Activated CD8-positive, alpha-beta memory T cell treated with anti-CD3 and anti-CD28 coated beads for 36 hours (primary cell): ENCODE results near the gene SRSF8. TPM values are rescaled to one million over a fixed set of nuclear protein-coding genes. Genes with fewer than 3 reads are reported as not detected.

Experiments
- CTCF ChIA-PET: fragments of 350-600 bp; sonication (Branson Sonifier 250); formaldehyde crosslinking; loops from one replicate; lab custom pipeline; 2021; ENCODE audit warnings: antibody characterized with exemption; lab: Charles Lee
- POLR2A ChIA-PET: fragments of 350-600 bp; sonication (Branson Sonifier 250); formaldehyde crosslinking; loops from one replicate; lab custom pipeline; 2021; ENCODE audit warnings: antibody characterized with exemption; lab: Charles Lee
- total RNA-seq, 2 experiments: library from RNA; stranded (reverse); gene quantifications; one replicate each; pipeline ENCODE4 v1.2.3, GENCODE V29; 2021

Gene SRSF8
- total RNA-seq, 2 experiments from 2014 or later: 58.4 to 69.5 TPM

DNA sequence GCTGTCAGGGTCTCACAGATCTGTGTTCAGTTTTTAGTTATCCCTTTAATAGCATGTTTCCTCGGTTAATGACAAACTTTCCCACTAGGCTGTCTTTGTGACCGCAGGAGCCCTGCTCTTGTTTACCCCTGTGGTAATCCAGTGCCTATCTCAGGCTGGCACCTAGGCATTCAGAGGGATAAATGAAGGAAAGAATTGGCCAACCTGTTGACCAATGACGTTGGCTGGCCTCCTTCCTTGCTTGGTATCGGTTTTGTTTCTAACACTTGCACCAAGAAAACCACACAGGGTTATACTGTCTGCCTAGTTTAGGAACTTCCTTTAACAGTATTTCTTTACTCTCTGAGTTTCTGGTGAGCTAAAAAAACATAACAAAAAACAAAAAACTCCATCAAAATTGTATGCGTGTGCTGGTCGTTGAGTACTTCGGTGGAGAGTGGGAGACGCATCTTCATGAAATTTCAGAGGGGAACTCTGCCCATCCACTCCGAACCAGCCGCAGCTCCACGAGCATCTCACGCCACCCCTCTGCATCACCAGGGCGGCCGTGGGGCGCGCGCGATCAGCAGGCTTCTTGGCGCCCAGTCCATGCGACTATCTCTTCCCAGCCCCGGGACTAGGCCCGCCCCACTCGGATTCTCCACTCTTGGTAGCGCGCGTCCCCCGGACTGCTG is 22.4 kb downstream of the SRSF8 start:
- ChIA-PET POLR2A (interaction anchor here (0.5 to 3.7 kb wide), 4 partner anchors 18 to 68 kb away, joined by 3 to 36 read pairs (median 4); partner anchors contain the start of gene SRSF8), CTCF (interaction anchor here (0.8 to 1.5 kb wide), 3 partner anchors 22 to 63 kb away, joined by 3 to 6 read pairs (median 3); no protein-coding TSS in a partner anchor)

DNA sequence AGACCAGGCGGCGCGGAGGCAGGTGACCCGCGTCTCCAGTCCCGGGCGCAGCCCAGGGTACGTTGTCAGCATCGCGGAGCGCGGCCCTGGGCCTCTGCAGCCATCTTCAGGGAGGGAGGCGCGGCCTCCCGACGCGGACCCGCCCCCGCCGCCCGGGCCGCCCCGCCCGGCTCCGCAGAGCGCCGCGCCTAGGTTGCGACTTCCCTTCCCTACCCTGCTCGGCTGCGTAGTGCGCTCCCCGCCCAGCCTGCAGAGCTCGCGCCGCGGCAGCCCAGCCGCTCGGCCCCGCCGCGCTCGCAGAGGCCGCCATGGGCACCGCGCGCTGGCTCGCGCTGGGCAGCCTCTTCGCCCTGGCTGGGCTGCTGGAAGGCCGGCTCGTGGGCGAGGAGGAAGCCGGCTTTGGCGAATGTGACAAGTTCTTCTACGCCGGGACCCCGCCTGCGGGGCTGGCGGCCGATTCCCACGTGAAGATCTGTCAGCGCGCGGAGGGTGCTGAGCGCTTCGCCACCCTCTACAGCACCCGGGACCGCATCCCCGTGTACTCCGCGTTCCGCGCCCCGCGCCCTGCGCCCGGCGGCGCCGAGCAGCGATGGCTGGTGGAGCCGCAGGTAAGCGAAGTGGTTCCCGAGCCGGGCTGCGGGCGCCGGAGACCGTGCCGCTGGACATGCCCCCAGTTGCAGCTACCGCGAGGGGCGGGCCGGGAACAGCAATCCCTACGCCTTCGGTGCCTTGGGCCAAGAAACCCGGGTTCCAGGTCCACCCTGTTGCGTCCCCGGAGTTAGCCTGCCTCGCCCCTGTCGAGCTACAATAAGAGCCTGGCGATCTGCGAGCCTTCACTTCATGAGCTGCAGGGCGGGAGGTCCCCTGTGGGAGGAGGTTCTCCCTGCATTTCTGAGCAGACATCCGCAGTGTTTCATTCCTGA is 23.2 kb downstream of the SRSF8 start, which contains the start of gene ENDOD1:
Gene ENDOD1, plus strand, starts transcription at position 227 of the 923 bp plus-strand sequence. Its CDS starts 82 bp downstream, at position 309.
- ChIA-PET POLR2A (interaction anchor here (0.5 to 3.7 kb wide), 3 partner anchors 19 to 63 kb away, joined by 3 to 36 read pairs (median 4); partner anchors contain the start of gene SRSF8), CTCF (interaction anchor here (0.8 to 1.9 kb wide), 7 partner anchors 19 to 615 kb away, joined by 3 to 6 read pairs (median 3); no protein-coding TSS in a partner anchor)

DNA sequence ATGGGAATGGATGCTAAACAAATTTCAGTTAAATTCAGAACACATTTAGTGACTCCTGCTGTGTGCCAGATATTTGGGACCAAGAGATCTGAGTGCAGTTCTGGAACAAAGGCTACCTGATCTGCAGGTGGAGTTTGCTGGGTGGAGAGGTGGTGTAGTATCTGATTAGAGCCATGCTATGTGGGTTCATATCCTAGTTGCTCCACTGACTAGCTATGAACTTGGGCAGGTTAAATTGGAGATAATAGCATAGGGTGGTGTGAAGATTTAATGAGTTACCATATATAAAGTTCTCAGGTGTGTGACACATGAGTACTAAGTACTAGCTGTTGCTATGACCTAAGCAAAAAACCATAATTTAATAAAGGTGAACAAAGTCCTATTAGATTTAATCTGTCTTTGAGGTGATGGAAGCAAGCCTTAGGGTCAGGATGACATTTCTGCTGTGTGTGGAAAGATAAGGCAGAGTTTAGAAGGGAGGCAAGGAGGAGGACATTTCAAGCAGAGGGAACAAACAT is 25.0 kb downstream of the SRSF8 start:
- POLR2A ChIA-PET: interaction anchor here (0.5 to 3.7 kb wide), 2 partner anchors 21 to 24 kb away, joined by 6 to 36 read pairs; partner anchors contain the start of gene SRSF8
- CTCF ChIA-PET: interaction anchor here (0.7 to 1.9 kb wide), 4 partner anchors 20 to 61 kb away, joined by 3 to 5 read pairs (median 4); no protein-coding TSS in a partner anchor

DNA sequence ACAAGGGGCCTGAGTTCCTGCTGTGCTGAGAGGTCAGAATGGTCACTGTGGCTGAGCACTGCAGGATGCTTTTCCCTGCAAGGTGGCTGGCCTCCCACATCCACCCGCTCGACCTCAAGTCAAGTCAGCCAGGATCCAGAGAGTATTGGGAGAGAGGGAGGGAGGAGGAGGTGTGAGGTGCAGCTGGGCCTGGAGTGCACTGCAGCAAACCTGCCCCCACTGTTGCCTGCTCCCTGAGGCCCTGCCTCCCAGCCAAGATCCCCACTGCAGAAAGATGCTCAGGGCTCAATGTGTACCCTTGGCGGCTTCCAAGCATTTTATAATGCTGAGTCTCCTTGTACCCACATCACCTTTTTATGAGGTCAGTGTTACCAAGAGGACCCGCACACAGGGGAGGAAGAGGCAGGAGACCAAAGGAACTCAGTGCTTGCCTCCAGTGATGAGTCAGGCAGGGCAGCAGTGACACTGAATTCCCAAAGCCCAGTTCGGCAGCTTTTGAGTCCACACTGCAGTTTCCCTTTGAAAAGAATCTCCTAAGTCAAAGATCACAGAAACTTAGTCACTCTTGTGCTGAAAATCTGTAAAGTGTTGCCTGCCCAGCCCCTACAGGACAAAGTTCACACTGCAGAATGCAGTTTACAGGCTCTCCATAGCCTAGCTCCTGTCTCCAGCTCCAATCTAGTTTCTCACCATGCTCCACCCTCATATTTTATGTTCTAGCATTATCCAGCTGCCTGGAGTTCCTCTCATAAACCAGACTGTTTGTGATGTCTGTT is 26.0 kb downstream of the SRSF8 start:
- POLR2A ChIA-PET: interaction anchor here (1.3 kb wide), 1 partner anchor 12 kb away, joined by 5 read pairs; no protein-coding TSS in a partner anchor
- CTCF ChIA-PET: interaction anchor here (0.5 to 1.5 kb wide), 8 partner anchors 11 to 613 kb away, joined by 3 to 9 read pairs (median 3); partner anchors contain the start of gene SRSF8

DNA sequence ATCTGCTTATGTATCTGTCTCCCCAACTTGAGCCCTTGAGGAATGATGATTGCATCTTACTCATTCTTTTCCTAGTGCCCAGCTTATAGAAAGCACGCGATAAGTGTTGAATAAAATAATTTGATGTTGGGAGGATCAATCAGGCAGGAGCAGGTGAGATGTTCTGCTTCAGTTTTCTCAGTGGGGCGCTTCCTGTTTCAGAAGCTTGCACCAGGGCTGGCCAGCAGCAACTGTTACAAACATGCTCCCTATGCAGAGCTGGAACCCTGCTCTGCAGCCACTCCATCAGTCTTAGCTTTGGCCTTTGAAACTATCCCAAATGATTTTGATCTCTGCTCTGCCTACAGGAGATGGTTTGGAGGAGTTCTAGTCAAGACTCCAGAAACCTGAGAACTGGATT is 26.8 kb downstream of the SRSF8 start:
- CTCF ChIA-PET: interaction anchor here (0.5 to 1.5 kb wide), 8 partner anchors 12 to 612 kb away, joined by 3 to 9 read pairs (median 3); partner anchors contain the start of gene SRSF8
- POLR2A ChIA-PET: interaction anchor here (1.3 kb wide), 1 partner anchor 13 kb away, joined by 5 read pairs; no protein-coding TSS in a partner anchor

DNA sequence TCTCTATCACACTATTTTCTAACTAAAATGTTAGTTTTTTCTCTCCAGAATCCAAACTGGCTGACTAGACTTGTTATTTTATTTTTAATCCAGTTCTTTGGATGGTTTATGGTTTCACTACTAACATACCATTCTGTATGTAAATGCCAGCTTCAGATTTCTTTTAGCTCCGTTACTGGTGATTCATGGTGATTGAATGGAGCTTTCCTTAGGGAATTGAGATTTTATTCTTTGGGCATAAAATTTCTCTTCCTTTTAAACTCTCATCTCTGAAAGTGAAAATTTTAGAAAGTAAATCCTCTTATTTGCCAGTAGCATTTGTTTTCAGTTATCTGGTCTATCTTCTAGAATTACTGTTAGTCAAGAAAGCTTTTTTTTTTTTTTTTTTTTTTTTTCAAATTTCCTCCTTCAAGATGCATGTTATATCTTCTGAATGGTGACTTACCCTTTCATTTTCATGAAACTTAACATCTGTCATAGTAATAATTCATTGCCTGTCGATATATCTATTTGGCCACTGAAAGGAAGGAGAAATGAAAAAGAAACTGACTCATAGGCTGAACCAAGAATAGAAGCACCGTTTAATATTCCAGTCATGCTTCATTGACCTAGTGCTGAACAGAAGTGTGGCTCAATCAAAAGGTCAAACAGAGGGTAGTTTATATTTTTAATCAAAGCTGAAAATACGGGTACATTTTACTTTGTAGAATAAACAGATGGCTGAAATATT is 29.3 kb downstream of the SRSF8 start:
- ChIA-PET POLR2A (interaction anchor here (0.9 to 1.3 kb wide), 4 partner anchors 11 to 788 kb away, joined by 3 to 9 read pairs (median 4); partner anchors contain the start of gene SESN3), CTCF (interaction anchor here (0.8 kb wide), 1 partner anchor 26 kb away, joined by 3 read pairs; no protein-coding TSS in a partner anchor)

DNA sequence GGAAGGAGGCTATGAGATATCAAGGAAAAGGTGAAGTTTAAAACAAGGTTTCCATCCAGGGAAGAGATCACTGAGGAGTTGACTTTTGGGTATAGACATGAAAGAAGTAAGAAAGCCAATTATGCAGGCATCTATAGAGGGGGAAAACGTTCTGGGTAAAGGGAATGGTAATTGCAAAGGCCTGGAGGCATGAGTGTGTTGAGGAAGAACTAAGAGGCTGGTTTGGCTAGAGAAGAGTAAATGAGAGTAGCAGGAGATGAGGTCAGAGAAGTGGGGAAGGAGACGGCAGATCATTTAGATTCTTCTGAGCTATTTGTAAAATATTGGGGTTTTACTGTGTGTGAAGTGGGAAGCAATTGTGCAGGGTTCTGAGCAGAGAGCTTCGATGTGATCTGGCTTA is 30.5 kb downstream of the SRSF8 start:
- ChIA-PET POLR2A (no interaction called here), CTCF (no interaction called here)

DNA sequence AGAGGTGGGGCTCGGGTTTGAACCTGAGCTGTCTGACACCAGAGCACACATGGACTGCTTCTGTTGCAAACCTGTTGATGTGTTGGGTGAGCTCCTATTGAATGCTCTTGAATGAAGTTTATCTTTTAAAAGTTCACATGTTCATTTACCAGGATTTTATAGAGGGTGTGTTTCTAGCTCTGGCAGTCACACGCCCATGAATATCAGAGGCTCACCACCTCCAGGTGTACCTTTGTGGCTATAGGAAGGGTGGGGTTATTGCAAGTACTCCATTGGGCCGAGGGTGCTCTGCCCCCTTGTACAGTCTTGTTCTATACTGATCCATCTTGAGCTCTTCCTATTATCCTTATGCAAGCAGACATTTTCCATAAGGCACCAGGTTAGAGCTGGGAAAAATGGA is 32.1 kb downstream of the SRSF8 start:
- ChIA-PET POLR2A (interaction anchor here (0.9 kb wide), 1 partner anchor 54 kb away, joined by 4 read pairs; no protein-coding TSS in a partner anchor), CTCF (interaction anchor here (1.6 kb wide), 1 partner anchor 53 kb away, joined by 4 read pairs; no protein-coding TSS in a partner anchor)

DNA sequence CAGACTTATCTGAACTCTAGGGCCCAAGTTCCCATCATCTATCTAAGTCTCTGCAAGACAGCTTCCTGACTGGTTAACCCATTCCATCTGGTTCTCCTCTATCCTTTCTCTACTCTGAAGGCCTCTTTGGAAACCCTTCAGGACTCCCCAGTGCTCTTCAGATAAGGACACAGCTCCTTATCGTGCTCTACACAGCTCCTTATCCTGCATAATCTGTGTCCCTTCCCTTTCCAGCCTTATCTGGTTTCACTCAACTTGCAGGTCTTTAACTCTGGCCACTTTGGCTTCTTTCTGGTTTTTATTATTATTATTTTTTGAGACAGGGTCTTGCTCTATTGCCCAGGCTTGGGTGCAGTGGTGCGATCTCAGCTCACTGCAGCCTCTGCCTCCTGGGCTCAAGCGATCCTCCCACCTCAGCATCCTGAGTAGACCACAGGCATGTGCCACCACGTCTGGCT is 33.5 kb downstream of the SRSF8 start:
- ChIA-PET CTCF (no interaction called here), POLR2A (no interaction called here)

DNA sequence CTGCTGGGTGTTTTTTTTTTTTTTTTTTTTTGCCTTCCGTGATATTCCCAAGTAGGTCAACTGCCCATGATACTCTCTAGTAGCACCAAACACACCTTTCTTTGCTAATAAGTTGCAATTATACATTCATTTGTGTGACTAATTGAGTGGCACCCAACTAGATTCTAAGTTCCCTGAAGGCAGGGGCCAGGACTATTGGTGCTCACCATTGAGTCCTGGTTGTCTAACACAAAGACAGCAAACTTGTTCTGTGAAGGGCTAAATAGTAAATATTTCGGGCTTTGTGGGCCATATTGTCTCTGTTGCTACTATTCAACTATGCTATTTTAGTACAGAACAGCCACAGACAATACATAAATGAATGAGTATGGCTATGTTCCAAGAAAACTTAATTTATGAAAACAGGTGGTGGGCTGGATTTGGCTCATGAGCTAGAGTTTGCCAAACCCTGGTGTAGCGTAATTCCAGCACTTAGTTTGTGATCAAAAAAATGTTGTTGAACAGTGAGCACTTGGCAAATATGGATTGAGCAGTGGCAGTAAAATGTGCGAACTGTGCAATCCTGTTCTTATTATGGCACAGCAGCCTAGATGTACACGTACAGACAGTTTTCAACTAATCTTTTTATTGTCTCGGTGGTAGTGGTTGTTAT is 34.3 kb downstream of the SRSF8 start:
- ChIA-PET CTCF (no interaction called here), POLR2A (no interaction called here)

DNA sequence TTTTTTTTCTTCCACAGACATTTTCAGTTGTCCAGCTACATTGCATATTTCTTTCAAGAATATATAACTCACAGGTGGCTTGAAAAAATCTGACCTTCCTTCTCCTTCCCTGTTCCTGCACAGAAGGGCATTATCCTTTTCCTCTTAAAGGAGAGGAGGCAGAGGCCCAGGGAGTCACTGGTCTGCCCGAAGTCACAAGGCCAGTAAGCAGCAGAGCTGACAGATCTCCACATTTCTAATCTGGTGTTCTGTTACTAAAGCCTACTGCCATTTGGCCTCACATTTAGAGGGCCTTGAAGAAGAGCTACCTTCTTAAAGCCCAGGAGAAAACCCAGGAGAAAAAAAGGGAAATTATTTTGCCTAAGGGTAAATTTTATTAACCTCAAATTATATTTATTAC is 35.2 kb downstream of the SRSF8 start:
- CTCF ChIA-PET: no interaction called here
- POLR2A ChIA-PET: no interaction called here

DNA sequence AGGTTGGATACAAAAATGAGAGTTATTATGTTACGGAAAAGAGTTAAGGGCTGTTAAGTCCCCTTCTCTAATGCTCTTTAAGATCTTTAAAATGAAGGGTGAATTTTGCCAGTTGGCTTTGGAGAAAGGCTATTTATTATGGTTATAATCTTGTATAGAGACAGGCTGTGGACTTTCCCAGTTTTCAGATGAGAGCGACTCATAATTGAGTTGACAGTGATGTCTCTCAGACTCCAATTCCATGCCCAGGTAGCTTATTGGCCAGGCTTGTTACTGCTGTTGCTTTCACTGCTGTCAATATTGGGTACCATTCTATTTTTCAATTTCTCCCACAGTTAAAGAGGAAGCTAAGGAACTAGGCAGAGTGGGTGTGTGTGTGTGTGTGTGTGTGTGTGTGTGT is 36.0 kb downstream of the SRSF8 start:
- ChIA-PET CTCF (interaction anchor here (0.7 kb wide), 2 partner anchors 59 to 1292 kb away, joined by 3 to 4 read pairs; no protein-coding TSS in a partner anchor), POLR2A (no interaction called here)

DNA sequence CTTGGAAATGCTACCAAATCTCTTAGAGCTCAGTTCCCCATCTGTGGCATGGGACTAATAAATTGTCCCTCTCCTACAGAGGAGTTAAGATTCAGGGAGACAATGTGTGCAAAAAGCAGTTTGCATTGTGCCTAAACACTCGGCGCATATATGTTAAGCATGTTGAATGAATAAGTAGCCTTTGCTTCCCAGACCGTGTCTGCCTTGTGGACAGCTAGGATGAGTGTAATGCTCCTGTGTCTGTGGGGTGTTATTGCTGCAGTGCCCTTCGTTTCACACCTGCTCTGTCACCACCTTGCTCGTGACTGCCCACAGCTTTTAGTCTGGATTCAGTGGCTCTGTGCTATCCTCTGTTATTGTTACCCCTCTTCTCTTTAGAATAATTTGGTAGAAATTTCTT is 37.0 kb downstream of the SRSF8 start:
- ChIA-PET POLR2A (no interaction called here), CTCF (interaction anchor here (0.7 kb wide), 2 partner anchors 60 to 1291 kb away, joined by 3 to 4 read pairs; no protein-coding TSS in a partner anchor)

DNA sequence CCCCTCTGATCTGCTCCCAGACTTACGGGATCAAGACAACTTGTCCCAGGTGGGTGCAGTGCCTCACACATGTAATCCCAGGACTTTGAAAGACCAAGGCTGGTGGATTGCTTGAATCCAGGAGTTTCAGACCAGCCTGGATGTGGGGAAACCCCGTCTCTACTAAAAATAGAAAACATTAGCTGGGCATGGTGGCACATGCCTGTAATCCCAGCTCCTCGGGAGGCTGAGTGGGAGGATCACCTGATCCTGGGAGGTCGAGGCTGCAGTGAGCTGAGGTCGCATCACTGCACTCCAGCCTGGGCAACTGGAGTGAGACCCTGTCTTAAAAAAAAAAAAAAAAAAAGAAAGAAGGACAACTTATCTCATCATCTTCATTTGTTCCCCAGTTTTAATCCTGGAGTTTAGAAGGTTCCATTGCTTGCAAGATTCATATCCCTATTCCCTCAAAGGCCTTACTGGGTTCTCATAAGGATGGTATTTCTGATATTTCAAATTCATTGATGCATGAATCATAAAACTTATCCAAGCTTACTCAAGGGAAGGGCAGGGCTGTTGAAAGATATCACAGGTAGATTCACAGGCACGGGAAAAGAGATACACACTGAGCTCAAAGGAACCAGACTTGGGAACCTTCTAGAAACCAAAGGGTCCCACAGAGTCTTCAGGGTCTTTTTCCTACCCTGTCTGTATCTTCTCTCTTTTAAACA is 37.6 kb downstream of the SRSF8 start:
- ChIA-PET CTCF (interaction anchor here (0.7 kb wide), 2 partner anchors 566 to 793 kb away, joined by 3 read pairs; no protein-coding TSS in a partner anchor), POLR2A (no interaction called here)

DNA sequence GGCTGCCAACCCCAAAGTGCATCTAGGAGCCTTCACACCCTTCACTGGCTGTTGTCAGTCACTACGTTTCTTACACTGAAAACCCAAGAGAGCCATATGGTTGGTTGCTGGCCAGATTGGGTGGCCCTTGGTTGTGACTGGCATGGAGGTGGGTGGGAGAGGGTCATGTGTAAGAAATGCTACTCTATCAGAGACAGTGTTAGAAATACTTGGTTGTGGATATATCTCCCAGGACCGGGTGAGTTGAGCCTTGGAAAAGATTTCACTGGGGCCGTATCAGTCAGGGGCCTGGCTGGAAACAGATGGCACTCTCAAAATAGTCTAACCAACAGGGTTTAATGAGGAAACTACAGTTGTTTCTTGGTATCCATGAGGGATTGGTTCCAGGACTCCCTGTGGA is 38.1 kb downstream of the SRSF8 start:
- CTCF ChIA-PET: interaction anchor here (0.7 kb wide), 2 partner anchors 566 to 794 kb away, joined by 3 read pairs; no protein-coding TSS in a partner anchor
- POLR2A ChIA-PET: no interaction called here

DNA sequence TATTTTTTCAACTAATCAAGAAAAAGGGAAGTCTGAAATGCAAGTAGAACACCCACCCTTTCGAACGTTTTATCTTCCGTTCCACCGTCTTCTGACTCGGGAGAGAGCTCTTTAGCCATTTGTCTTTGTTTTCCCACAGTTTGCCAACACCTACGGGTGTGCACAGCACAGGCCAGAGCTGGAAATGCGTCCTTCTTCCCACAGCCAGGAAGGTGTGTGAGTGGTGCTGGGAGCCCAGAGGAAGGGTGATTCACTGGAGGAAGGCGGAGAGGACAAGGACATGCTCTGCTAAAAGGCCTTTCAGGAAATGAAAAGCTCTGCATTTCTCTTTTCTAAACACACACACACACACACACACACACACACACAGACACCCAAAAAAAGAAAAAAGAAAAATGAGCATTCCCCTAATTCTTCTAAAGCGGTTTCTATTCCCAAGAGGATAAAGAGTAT is 41.5 kb downstream of the SRSF8 start:
- POLR2A ChIA-PET: no interaction called here
- CTCF ChIA-PET: interaction anchor here (0.7 kb wide), 1 partner anchor 197 kb away, joined by 3 read pairs; no protein-coding TSS in a partner anchor
